ENCODE measurements around the gene ST7. TPM values are rescaled to one million over a fixed set of nuclear protein-coding genes. Genes with fewer than 3 reads are reported as not detected.
A peak's percentile ranks its signal among the peaks of the same experiment; 100 is the strongest.

The ST7 gene
- total and polyA plus RNA-seq, 2 of the 13 experiments (the other 11 are each of a cell fraction or from before 2014, with no cell fraction given) = 17.3 to 23.5 TPM

GRCh38 chr7:116951366-116952292 lies 1.7 kb upstream of the ST7 start:
- CTCF ChIA-PET (ENCODE audit: low intra/inter-chr PET ratio, low total read pairs) = no interaction called here
- Histone ChIP-seq H2AFZ (ENCODE audit: low read length) (peak overlapping the region; percentile 74), H3K27me3 (ENCODE audit: control insufficient read depth in 1 of 2, insufficient read depth in 2 of 2, low read length in 2 of 2) (no peaks in the 10 kb centered on the region; a peak in 1 of 5 replicates), H3K9me3 (ENCODE audit: low read length) (no peaks in the 10 kb centered on the region), H3K4me3 (replicated peaks in 1 of 3; ENCODE audit: insufficient read depth in 1 of 3, low read depth in 2 of 3, low read length in 3 of 3) (peak overlapping the region; percentile 77 to 90 (median 88)), H3K4me1 (ENCODE audit: insufficient read depth, low read length) (peaks cover 32% of the 10 kb centered on the region), H3K4me2 (ENCODE audit: low read depth, low read length) (peak overlapping the region; percentile 100), H4K20me1 (ENCODE audit: insufficient read depth, low read length) (no peaks in the 10 kb centered on the region), H3K36me3 (replicated peaks in 1 of 2; ENCODE audit: control insufficient read depth in 1 of 2, insufficient read depth in 2 of 2, low read length in 2 of 2) (no peaks in the 10 kb centered on the region), H3K79me2 (ENCODE audit: insufficient read depth, low read length) (peaks cover 25% of the 10 kb centered on the region), H3K9ac (ENCODE audit: insufficient read depth, low read depth, low read length) (peak overlapping the region; percentile 42), H3K27ac (ENCODE audit: extremely low read length, insufficient read depth, low read length) (peak overlapping the region; percentile 59)
- DNase-seq (ENCODE audit: low spot score) (peak; percentile 69), ATAC-seq (peak; percentile 39), FAIRE-seq (peak; percentile 81)
- in situ Hi-C loops (cut with HindIII; ENCODE audit: extremely low pct_ligation_motif_present, low pct_unique_long_range_greater_than_20kb) (no loop called here), intact Hi-C loops (cut with micrococcal nuclease; ENCODE audit: unreplicated experiment) (loop anchor here (2.0 kb wide), 1 partner anchor 21 kb away; no protein-coding TSS in a partner anchor)
- no TSS peak for BruUV-seq (replicated peaks)
- POLR2A ChIA-PET = interaction anchor here (0.7 kb wide), 1 partner anchor 11 kb away, joined by 3 read pairs; no protein-coding TSS in a partner anchor
- WGBS (ENCODE audit: low lambda C conversion rate) = 6% methylated on average over 17 of the region's 17 CpGs
- TF ChIP-seq CBX5 (CRISPR knock-in tag; IDR thresholded peaks at IDR 0.05; ENCODE audit: borderline replicate concordance) (no peak), FOXK1 (CRISPR knock-in tag; IDR thresholded peaks at IDR 0.05; ENCODE audit: borderline replicate concordance, low read depth) (peak; percentile 56; the same call in 1 of the 2 replicates), RBFOX2 (IDR thresholded peaks at IDR 0.05; ENCODE audit: low read depth, low read length) (no peak), POLR2AphosphoS5 (IDR thresholded peaks at IDR 0.05; ENCODE audit: low read depth, low read length) (peak; percentile 69), PRDM10 (CRISPR knock-in tag; IDR thresholded peaks at IDR 0.05; ENCODE audit: low read depth) (0 out of 2 replicates have a peak, but pooled peaks have one; percentile 14), NR2F1 (CRISPR knock-in tag; IDR thresholded peaks at IDR 0.05) (0 out of 4 replicates have a peak, but pooled peaks of 1 of the 2 experiments have one; percentile 22), CREB1 (IDR thresholded peaks at IDR 0.05) (no peak), CREB1 (CRISPR knock-in tag; IDR thresholded peaks at IDR 0.05) (peak; percentile 59), ZNF160 (CRISPR knock-in tag; IDR thresholded peaks at IDR 0.05) (0 out of 2 replicates have a peak, but pooled peaks have one; percentile 53), BRD4 (CRISPR knock-in tag; IDR thresholded peaks at IDR 0.05) (no peak), POLR2A (IDR thresholded peaks at IDR 0.05; ENCODE audit: insufficient read depth in 1 of 2, low read depth in 2 of 2, low read length in 2 of 2) (peak; percentile 50 to 58; a peak in 3 of 4 replicates), SAP130 (CRISPR knock-in tag; IDR thresholded peaks at IDR 0.05; ENCODE audit: low read depth) (peak; percentile 24; the same call in 1 of the 2 replicates), TCF7 (IDR thresholded peaks at IDR 0.05; ENCODE audit: low read depth) (no peak), RXRB (CRISPR knock-in tag; IDR thresholded peaks at IDR 0.05; ENCODE audit: borderline replicate concordance) (peak; percentile 9; the same call in 1 of the 2 replicates), CBX2 (IDR thresholded peaks at IDR 0.05; ENCODE audit: low read depth, low read length) (no peak), CBX2 (CRISPR knock-in tag; IDR thresholded peaks at IDR 0.05; ENCODE audit: low read depth) (no peak), ZNF761 (CRISPR knock-in tag; conservative IDR thresholded peaks at IDR 0.05) (peak; percentile 52; the same call in 1 of the 2 replicates), KDM1A (CRISPR knock-in tag; IDR thresholded peaks at IDR 0.05) (no peak), ZNF792 (CRISPR knock-in tag; IDR thresholded peaks at IDR 0.05) (0 out of 2 replicates have a peak, but pooled peaks have one; percentile 20), KLF16 (CRISPR knock-in tag; IDR thresholded peaks at IDR 0.05) (0 out of 4 replicates have a peak, but pooled peaks of 1 of the 2 experiments have one; percentile 17), KLF13 (CRISPR knock-in tag; IDR thresholded peaks at IDR 0.05) (no peak), NAIF1 (CRISPR knock-in tag; IDR thresholded peaks at IDR 0.05; ENCODE audit: borderline replicate concordance) (peak; percentile 13; the same call in 1 of the 2 replicates), ZSCAN29 (CRISPR knock-in tag; conservative IDR thresholded peaks at IDR 0.05) (0 out of 2 replicates have a peak, but pooled peaks have one; percentile 47)
